A549 treated with RU486 at 1 μM for 4 hours (cell line): ENCODE data around the gene ACTL10. TPM values are rescaled to one million over a fixed set of nuclear protein-coding genes. Genes with fewer than 3 reads are reported as not detected.

Experiments used
- total RNA-seq: library from RNA; stranded (reverse); fragments of 200-300 nt; extraction: Qiagen RNA extraction; gene quantifications from 5 replicates; pipeline ENCODE4 v1.2.3, GENCODE V29; 2022; ENCODE audit warnings: low read depth

Gene ACTL10
- total RNA-seq: not detected in 5 replicates

DNA sequence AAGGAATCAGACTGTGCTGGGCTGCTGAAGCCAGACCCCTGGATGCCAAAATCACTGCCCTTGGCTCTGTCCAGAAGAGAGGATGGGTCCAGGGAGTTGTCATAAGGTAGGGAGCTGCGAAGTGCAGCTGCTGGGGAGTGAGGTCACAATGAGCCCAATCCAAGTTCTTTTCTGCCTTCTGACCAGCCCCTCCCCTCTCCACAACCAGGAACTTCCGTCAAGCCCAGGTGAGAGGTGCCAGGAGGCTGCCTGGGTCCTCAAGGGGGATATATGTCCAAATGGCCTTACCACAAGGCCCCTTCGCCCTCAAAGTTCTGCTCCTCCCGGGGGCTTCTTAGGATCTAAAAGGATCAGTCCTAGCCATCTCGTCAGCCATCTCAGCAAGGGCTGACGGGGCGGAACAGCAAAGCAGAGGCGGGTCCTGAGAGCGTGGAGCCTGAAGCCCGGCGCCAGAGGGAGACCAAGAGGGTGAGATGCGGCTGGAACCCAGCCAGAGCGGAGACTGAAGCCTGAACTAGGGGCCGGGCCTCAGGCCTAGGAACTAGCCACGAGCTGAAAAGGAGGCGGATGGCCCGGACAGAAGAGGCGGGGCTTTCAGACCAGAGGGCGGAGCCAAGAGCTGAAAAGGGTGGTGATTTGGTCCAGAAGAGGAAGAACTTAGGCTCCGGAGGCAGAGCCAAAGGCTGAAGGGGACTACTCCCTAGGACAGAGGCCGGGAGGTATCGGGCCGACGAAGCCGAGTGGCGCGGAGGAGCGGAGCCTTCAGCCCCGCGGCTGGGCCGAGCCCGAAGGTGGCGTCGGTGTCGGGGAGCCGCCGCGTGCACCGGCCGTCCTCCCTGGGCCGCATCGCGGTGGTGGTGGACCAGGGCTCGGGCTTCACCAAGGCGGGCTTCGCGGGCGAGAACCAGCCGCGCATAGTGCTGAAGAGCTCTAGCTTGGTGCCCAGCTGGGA, at the start of gene ACTL10:
TSS of gene ACTL10 (plus strand) at position 651 of the 952 bp plus-strand sequence. CDS start 555 bp downstream, outside the sequence.

DNA sequence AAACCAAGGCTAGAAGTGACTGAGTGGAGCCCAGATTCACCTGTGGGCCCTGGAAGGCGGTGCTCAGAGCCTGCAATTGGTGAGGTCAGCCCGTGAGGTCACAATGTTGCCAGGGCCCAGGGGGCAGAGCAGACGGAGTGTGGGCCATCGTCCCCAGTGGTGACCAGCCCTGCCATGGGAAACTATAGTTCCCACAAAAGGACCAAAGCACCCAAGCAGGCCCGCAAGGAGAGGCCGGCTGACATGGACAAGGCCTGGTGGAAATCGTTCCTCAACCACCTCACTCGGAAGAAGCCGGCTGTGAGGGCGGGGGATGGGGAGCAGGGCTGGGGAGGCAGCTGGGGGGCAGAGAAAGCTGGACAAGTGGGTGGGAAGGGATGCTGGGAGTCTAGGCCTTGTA, 4.6 kb upstream of the ACTL10 start, which contains the start of gene C20orf144:
TSS of gene C20orf144 (plus strand) at position 156 of the 400 bp plus-strand sequence. CDS start at position 175, 19 bp downstream.

DNA sequence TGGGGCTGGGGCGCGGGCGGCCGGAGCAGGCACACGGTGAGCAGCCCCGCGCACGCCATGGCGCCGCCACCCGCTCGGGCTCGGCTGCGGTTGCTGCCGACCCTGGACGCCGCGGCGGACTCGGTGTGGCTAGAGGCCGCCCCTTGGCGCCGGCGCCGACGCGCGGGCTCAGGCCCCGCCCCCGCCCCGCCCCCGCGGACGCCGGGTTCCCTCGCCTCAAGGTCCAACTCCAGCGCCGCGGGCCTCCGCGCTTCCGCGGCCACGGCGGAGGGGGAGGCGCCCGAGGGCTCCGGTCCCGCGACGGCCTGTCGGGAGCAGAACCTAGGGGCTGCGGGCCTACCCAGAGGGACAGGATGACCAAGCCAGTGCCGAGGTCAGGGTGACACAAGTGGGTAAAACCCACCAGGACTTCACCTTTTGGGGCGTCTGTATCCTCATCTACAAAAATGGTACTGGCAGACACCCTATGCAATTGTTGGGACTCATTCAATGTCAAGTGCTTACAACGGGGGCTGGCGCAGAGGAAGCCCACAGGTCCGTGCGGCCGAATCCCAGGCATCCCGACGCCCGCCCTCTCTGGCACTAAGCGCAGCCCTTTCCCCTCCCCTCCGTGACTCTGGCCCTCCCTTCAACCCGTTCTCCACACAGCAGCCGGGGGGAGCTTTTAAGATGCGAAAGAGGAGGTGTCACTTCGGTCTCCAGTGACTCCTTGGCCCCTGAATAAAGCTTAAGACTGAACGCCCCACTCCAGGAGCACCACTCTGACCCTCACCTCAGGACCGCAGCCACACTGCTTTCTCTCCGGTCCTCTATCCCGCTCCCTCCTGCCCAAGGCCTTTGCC, 7.8 kb downstream of the ACTL10 start, which contains the start of gene NECAB3:
TSS of gene NECAB3 (minus strand) at position 135 of the 842 bp plus-strand sequence. CDS start at position 59, 76 bp downstream.

GRCh38 chr20:33686100-33686983, 19.6 kb downstream of the ACTL10 start, which contains the start of gene E2F1:
Gene E2F1 (minus strand): TSS chr20:33686385. CDS start chr20:33686264, 121 bp downstream.

Other genes starting within 250 kb of the ACTL10 start
- 7.9 to 12.8 TPM (median 12.3 TPM) in 5 replicates for gene SNTA1, start 223.2 kb upstream of the ACTL10 start, total RNA-seq
- gene CBFA2T2, start 176.8 kb upstream of the ACTL10 start, total RNA-seq: 3.8 to 7.4 TPM (median 6.3 TPM) in 5 replicates
- 0.07 to 0.13 TPM (median 0.09 TPM) in 4 of 5 replicates, not detected in the other for gene C20orf144, start 4.6 kb upstream of the ACTL10 start, total RNA-seq
- gene NECAB3, start 7.5 kb downstream of the ACTL10 start, total RNA-seq: 8.5 to 15.1 TPM (median 14.4 TPM) in 5 replicates
- gene E2F1, start 19.4 kb downstream of the ACTL10 start, total RNA-seq: 21.9 to 33.6 TPM (median 32.9 TPM) in 5 replicates
- 4.4 to 7.1 TPM (median 6.3 TPM) in 5 replicates for gene PXMP4, start 53.4 kb downstream of the ACTL10 start, total RNA-seq
- gene ZNF341, start 65.1 kb downstream of the ACTL10 start, total RNA-seq: 2.7 to 4.2 TPM (median 4.0 TPM) in 5 replicates
- 183 to 211 TPM (median 188 TPM) in 5 replicates for gene CHMP4B, start 144.4 kb downstream of the ACTL10 start, total RNA-seq